OCI-M2 (cell line): ENCODE measurements around the gene SHLD2.
"Not testable (repeated sequence)": the region's sequence is repeated elsewhere in the genome, so short reads cannot be mapped to it uniquely, and the experiment has no call there.

Experiments used
- DNase-seq: peaks from one replicate; lab custom pipeline; 2025; ENCODE audit not compliant: unreplicated experiment; lab: John Stamatoyannopoulos, UW

SHLD2 gene

DNA sequence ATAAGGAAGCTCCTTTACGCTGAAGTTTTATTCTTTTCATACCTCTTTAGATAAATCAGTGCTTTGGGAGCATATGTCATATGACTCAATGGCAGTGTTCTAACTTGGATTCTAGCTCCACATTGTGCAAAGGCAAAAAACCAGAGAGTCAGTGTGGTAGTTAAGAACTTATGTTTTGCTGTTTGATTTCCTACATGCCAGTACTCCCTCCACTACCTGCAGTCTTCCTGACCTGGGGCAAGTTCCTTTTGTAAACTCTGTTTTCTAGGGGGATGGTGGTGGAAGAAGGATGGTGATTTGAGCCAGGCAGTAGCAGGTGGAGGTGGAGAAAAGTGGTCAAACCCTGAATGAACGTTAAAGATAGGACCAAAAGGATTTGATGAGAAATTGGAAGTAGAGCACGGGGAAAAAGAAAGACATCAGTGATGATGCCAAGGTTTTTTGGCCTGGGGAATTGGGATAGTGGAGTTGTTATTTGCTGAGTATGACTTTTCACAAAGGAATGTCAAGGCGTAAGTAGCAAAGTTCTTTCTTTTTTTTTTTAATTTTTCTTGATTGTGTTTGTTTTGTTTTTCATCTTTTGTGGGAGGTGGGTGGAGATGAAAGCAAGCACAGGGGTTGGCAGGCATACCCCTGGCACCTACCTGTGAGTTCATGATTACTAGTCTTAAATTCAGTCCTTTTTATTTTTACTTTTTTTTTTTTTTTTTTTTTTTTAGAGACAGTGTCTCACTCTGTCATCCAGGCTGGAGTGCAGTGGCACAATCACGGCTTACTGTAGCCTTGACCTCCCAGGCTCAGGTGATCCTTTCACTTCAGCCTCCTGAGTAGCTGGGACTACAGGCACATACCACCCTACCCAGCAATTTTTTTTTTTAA, 47.5 kb downstream of the SHLD2 start:
- not testable (repeated sequence) for DNase-seq

DNA sequence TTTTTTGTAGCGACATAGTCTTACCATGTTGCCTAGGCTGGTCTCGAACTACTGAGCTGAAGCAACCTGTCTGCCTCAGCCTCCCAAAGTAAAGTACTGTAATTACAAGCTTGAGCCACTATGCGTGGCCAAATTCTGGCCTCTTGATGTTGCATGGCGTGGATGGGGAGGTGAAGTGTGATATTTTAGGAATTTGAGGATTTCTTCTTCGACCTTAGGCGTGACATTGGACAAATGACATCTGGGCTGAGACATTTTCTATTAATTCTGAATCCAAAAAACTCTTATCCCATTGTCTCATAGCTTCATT, 48.1 kb downstream of the SHLD2 start:
- not testable (repeated sequence) for DNase-seq

DNA sequence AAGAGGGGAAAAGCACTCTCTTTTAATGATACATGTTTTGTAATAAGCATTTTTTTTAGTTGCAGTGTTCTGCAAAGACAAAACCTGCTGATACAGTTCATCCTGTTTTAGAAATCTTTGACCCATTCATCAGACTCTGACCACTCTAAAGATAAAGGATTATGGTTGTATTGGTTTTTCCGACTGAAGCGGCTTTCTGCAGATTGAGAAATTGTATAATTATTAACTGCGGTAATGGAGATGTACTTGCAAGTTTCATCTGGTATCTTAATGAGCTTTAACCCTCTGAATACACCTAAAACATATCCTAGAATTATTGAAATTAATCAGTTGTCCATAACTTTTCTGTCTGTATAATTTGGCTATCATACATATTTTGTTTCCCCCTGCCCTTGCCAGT, 50.6 kb downstream of the SHLD2 start:
- DNase-seq: not testable (repeated sequence)

DNA sequence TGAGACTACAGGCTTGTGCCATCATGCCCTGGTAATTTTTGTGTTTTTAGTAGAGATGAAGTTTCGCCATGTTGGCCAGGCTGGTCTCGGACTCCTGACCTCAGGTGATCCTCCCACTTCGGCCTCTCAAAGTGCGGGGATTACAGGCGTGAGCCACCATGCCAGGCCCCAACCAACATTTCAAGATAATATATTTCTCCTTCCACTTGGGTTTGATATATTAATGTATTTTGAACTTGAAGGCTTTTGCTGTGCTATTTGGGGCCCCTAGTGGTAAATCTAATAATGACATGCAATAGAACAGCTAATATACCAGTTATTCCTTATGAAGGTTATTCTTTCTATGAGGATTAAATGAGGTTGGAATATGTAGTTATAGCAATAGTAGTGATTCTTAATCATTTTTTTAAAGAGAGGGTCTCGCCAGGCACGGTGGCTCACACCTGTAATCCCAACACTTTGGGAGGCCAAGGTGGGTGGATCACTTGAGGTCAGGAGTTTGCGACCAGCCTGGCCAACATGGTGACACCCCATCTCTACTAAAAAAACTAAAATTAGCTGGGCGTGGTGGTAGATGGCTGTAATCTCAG, 54.1 kb downstream of the SHLD2 start:
- not testable (repeated sequence) for DNase-seq

DNA sequence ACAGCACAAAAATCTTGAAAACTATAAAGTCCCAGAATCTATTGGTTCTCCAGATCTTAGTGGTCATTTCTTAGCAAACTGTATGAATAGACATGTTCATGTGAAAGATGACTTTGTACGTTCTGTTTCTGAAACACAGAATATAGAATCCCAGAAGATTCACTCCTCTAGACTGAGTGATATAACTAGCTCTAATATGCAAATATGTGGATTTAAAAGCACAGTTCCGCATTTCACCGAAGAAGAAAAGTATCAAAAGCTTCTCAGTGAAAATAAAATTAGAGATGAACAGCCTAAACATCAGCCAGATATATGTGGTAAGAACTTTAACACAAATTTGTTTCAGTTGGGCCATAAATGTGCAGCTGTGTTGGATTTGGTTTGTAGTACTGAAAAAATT, 56.5 kb downstream of the SHLD2 start:
- not testable (repeated sequence) for DNase-seq

DNA sequence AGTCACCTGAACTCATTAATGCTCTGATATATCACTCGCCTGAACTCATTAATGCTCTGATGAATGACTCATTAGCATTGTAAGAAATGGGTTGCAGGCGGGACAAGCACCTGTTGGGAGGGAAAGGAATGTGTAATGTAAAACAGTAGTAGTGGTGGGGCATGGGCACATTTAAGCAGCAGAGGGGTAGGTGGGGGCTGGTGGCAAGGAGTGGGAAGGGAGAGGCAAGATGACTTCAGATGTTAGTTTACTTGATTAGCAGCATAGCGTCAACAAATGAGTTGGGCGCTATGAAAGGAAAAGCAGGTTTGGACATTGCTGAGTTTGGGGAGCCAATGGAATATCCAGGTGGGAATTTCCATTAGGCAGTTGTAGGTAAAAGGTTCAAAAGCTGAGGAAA, 61.8 kb downstream of the SHLD2 start:
- DNase-seq: not testable (repeated sequence)

DNA sequence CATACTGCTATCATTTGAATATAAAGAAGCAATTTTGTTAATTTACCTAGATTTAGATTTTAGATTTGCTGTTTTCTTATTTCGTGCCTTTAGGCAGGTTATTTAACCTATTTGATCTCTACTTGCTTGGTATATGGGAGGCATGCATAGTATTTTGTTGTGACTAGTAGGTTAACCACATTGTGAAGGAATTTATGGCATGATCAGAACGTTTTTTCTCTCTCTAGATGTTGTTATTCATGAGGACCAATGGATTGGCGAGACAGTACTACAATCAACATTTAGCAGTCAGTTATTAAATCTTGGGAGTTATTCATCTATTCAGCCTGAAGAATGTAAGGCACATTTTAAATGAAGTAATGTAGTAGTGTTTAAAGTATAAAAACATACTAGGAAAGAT, 62.8 kb downstream of the SHLD2 start:
- DNase-seq: not testable (repeated sequence)

DNA sequence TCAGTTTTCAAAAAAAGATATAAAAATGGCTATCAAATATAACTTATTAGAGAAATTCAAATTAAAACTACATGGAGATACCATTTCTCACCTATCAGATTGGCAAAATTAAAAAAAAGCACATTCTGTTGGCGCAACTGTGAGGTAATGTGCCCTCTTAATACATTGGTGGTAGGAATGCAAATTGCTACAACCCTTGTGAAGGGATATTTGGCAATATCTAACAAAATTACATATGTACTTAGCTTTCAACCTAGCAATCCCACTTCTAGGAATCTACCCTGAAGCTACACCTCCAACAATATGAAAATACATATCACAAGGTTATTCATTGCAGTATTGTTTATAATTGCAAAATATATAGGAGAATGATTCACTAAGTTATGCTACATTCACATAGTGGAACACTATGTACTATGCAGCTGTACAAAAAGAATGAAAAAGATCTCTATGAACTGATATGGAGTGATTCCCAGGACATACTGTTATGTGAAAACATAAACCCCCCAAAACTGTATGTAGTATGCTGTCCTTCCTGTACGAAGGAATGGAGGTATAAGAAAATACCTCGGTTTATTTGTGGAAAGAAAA, 67.8 kb downstream of the SHLD2 start:
- DNase-seq: not testable (repeated sequence)

DNA sequence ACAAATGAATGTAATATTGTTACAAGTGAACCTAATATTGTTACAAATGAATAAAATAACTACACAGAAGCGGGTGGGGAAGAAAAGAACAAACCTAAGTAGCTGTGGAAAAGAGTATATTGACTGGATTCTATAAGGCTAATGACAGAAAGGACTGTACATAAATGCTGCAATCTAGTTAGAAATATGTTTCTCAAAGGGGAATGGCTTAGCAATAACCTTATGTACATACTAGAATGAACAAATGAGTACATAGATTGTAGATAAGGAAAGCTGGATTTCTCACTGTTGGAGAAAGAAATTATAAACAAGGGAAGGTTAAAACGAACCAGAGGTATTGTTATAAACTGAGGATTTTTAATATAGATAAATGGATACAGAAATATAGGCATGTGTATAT, 68.4 kb downstream of the SHLD2 start:
- not testable (repeated sequence) for DNase-seq

DNA sequence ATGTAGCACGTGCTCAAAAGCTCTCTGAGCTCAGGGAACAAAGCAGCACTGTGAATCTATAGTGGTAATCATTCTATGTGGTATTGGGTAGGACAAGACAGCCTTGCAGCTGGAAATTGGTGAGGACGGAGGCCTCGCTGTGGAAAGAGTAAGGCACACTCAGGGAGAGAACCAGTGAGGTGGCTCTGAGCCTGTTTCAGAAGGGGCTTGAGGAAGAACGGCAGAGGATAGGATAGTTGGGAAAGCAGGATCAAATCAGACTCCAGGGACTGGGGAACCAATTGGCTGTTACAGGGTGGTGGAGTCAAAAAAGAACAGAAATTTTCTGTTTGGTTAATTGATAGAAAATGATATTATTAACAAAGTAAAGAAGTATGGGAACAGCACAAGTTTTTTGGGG, 74.9 kb downstream of the SHLD2 start:
- DNase-seq: not testable (repeated sequence)

DNA sequence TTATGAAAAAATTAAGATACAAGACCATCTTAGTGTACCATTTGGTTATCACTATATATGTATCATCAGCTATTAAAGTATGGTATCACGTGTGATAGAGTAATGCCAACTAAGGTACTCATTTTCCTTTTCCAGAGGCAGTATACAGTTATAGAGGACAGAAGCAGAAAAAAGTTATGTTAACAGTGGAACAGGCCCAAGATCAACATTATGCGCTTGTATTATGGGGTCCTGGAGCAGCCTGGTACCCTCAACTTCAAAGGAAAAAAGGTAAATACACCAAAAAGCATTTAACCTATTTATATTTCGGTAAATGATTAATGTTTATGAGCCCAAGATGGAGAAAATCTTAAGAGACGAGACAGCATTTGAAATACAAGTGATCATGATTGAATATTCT, 75.7 kb downstream of the SHLD2 start:
- DNase-seq: not testable (repeated sequence)

DNA sequence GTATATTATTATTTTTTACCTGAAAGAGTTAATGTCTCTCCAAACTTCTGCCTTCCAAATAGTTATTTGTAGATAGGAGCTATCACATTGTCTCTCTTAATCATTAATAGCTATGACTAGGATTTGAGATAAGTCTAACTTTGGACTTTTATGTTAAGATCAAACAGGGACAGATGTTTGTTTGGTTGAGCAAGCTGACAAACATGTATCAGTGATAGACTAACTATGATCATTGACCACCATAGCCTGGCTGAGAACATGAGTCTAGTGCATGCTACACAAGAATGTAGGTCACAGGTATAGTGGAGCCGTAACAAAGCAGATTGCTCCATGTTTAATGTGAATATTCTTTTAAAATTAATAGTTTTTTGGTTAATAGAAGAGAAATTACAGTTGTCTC, 76.7 kb downstream of the SHLD2 start:
- DNase-seq: not testable (repeated sequence)

DNA sequence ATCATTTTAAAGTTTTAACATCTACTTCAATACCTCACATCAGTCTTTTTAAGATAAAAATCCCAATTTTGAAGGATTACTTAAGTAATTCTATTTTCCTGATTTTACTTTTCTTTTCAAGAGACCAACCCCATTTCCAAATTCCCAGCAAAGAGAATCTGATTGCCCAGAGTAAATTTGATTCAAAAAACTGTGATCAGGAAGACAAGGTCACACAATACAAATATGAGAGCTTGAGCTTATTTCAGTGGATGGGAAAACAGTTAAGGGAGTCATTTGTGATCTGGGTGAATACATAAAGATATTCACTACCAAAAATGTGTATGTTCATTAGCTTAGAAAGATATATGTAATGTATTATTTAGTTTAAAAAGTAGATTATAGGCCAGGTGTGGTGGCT, 77.2 kb downstream of the SHLD2 start:
- DNase-seq: not testable (repeated sequence)

DNA sequence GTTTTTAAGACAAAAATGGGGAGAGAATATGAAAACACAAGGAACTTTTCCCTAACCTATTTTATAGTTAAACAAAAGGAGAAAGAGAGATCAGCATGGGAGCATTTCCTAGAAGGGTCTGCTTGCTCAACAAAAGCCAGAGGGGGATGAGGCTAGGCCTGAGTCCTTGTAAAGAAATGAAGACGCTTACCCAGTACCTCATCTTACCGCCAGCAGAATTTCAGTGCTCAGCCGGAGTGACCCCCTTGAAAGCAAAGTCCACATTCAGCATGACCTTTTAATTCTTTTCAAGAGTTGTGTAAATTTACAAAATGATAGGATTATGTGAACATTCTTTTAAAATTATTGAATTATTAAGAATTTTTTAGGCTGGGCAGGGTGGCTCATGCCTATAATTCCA, 82.6 kb downstream of the SHLD2 start:
- not testable (repeated sequence) for DNase-seq

DNA sequence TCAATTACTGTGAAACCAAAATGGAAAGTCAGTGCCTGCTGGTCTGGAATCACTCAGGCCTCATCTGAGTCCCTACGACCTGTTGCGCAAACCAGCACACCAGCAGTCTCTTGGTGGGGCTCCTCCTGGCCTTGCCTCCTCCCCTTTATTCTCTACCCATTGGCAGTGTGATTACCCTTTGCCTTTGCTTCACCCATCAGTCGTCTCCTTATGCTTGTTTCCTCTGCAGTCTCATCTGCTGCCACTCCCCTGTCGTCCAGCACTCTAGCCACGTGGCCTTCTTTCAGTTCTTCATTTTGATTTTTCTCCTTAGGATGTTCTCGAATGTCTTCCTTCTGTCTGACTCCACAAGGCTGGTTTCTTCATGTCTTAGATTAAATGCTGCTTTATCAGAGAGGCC, 89.4 kb downstream of the SHLD2 start:
- DNase-seq: not testable (repeated sequence)

DNA sequence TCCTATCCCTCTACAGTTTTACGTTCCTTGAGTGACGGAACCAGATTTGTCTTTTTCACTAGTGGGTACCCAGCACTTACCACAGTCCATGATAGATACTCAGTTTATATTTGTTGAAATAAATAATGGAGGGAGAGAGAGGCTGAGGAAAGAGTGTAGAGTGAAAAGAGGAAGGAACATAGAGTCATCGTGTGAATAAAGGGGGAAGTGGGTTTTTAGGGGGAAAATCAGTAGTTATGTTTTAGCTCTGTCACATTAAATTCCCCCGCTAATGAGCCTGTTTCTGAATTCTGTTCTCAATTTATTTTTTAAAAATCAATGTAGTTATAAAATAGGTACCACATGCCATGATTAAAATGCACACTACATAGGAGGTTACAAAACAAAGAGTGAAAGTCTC, 91.0 kb downstream of the SHLD2 start:
- DNase-seq: not testable (repeated sequence)

DNA sequence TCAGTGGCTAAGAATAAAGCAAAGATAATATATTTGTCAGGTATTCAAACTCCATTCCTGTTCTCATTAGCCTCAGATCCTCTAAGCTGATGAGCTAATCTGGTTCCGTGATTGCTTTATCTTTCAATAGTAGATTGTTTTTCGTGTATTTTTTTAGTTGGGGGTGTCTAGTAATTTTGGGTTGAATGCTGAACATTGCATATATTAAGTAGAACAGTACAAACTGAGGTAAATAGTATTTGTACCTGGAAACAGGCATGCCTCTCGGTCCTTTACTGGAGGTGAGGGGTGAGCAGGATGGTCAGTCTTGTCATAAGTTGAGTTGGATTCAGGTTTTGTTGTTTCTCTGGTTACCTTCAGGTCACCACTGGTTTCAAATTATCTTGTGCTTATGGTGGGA, 92.6 kb downstream of the SHLD2 start:
- DNase-seq: not testable (repeated sequence)

DNA sequence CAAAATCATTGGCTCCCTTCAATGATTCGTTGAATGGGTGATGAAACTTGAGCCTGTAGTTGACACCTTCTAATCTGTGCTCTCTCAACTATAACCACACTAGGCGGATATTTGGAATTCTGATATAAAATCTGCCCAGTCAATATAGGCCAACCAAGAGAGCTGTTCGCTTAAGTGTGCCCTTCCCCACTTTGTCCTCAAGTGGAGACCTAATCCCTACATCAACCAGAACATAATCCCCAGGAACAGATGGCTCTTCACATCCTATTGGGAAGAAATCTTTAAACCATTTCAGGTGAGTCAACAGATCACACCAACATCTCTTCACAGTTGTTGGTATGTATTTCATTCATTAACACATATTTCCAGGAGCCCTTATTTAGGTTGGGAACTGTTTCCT, 96.8 kb downstream of the SHLD2 start:
- not testable (repeated sequence) for DNase-seq

DNA sequence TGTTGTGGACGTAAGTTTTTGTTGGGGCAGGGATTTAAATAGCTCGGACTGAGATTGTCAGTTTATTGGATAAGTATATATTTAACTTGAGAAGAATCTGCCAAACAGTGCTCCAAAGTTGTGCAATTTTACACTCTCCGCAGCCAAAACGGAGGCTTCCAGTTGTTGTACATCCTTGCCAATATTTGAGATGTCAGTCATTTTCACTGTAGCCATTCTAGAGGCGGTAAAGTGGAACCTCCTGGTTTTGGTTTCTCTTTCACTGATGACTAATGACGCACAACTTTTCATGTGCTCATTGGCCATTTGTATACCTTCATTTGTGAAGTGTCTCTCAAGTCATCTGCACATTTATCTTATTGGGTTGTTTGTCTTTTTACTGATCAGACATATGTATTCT, 105.9 kb downstream of the SHLD2 start:
- DNase-seq: not testable (repeated sequence)

DNA sequence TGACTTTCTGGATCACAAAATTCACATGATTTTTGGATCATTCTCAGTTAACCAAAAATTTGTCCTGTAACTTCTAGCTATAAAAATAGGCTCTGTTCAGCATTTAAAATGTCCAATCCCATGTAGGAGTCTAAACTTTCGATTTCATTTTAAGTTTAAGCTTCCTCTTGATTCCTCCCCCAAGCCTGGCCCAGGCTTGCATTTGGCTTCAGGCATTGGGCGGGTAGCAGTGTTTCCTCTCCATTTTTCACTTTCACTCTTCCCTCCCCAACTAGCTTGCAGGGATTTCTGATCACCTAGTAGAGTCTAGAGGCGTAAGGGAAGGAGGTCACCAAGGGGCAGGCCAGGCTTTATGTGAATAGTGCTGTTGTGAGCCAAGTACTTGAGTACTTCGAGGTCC, 109.8 kb downstream of the SHLD2 start:
- DNase-seq: not testable (repeated sequence)

DNA sequence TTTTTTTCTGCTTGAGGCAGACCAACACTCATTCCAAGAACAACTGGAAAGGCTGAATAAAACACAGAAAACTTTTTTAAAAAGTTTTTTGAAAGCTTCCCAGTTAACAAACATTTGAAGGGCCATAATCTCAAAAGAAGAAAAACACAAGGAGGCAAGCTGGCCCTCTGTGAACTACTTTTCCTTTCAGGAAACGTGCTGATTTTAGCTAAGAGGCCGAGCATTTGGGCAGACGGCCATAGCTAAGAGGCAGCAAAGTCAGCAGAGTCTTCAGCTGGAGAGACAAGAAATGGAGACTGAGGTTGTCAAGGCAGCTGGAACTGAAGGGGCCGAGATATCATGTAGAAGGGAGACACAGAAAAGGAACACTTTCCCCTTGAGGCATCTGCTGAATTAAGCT, 111.9 kb downstream of the SHLD2 start:
- not testable (repeated sequence) for DNase-seq

DNA sequence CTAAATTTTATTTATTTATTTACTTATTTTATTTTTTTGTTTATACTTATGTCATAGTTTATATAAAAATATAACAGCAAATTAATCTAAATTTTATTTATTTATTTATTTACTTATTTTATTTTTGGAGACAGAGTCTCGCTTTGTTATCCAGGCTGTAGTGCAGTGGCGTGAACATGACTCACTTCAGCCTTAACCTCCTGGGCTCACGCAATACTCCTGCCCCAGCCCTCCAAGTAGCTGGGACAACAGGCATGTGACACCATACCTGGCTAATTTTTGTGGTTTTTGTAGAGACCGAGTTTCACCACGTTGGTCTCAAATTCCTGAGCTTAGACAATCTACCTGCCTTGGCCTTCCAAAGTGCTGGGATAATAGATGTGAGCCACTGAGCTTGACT, 115.3 kb downstream of the SHLD2 start:
- not testable (repeated sequence) for DNase-seq
